T-helper 1 cell treated with Interleukin-12 subunit alpha and Interleukin-12 subunit beta and Interleukin-4 antibody, amounts not matched to agents 30 μg/mL and 1 μg/mL, for 36 hours (primary cell): ENCODE measurements around the gene NRCAM.
"Not testable (repeated sequence)": the region's sequence is repeated elsewhere in the genome, so short reads cannot be mapped to it uniquely, and the experiment has no call there.

Experiments used
- H3K27ac Mint-ChIP-seq: one replicate; pipeline ENCODE4 v1.8.0; 2021; ENCODE audit warnings: mild to moderate bottlenecking, mixed read lengths
- H3K27me3 Mint-ChIP-seq: one replicate; pipeline ENCODE4 v1.8.0; 2021; ENCODE audit warnings: low read depth, mixed read lengths
- H3K36me3 Mint-ChIP-seq: one replicate; pipeline ENCODE4 v1.8.0; 2021; ENCODE audit warnings: low read depth, mixed read lengths
- H3K4me1 Mint-ChIP-seq: one replicate; pipeline ENCODE4 v1.8.0; 2021; ENCODE audit warnings: low read depth, mixed read lengths
- H3K4me3 Mint-ChIP-seq: one replicate; pipeline ENCODE4 v1.8.0; 2021; ENCODE audit warnings: mild to moderate bottlenecking, moderate library complexity, mixed read lengths
- H3K9me3 Mint-ChIP-seq: one replicate; pipeline ENCODE4 v1.8.0; 2021; ENCODE audit warnings: mixed read lengths

Gene NRCAM

GRCh38 chr7:108406222-108406890 is 49.9 kb downstream of the NRCAM start:
- peaks cover 4% of the 10 kb centered on the region for H3K27me3 Mint-ChIP-seq
- H3K27ac Mint-ChIP-seq, result no peak overlapping the region
- no peaks in the 10 kb centered on the region for H3K36me3 Mint-ChIP-seq
- no peaks in the 10 kb centered on the region for H3K9me3 Mint-ChIP-seq
- no peaks in the 10 kb centered on the region for H3K4me1 Mint-ChIP-seq
- H3K4me3 Mint-ChIP-seq, result no peak overlapping the region

GRCh38 chr7:108404509-108405420 is 51.5 kb downstream of the NRCAM start:
- Mint-ChIP-seq H3K4me3 (no peak overlapping the region), H3K9me3 (no peaks in the 10 kb centered on the region), H3K27me3 (peaks cover 4% of the 10 kb centered on the region), H3K4me1 (no peaks in the 10 kb centered on the region), H3K27ac (no peak overlapping the region), H3K36me3 (no peaks in the 10 kb centered on the region)

GRCh38 chr7:108403597-108404217 is 52.5 kb downstream of the NRCAM start:
- H3K36me3 Mint-ChIP-seq, result no peaks in the 10 kb centered on the region
- H3K9me3 Mint-ChIP-seq, result no peaks in the 10 kb centered on the region
- peaks cover 4% of the 10 kb centered on the region for H3K27me3 Mint-ChIP-seq
- H3K4me3 Mint-ChIP-seq, result no peak overlapping the region
- H3K27ac Mint-ChIP-seq, result no peak overlapping the region
- H3K4me1 Mint-ChIP-seq, result no peaks in the 10 kb centered on the region

GRCh38 chr7:108402865-108403264 is 53.4 kb downstream of the NRCAM start:
- H3K27me3 Mint-ChIP-seq, result peaks cover 10% of the 10 kb centered on the region
- H3K4me3 Mint-ChIP-seq, result no peak overlapping the region
- H3K27ac Mint-ChIP-seq, result no peak overlapping the region
- no peaks in the 10 kb centered on the region for H3K36me3 Mint-ChIP-seq
- H3K4me1 Mint-ChIP-seq, result no peaks in the 10 kb centered on the region
- no peaks in the 10 kb centered on the region for H3K9me3 Mint-ChIP-seq

- Mint-ChIP-seq H3K4me1 (no peaks in the 10 kb centered on the region), H3K36me3 (no peaks in the 10 kb centered on the region), H3K4me3 (no peak overlapping the region), H3K9me3 (no peaks in the 10 kb centered on the region), H3K27ac (no peak overlapping the region), H3K27me3 (peaks cover 6% of the 10 kb centered on the region)
Observed at GRCh38 chr7:108396080-108396479, 60.2 kb downstream of the NRCAM start.

- Mint-ChIP-seq H3K9me3 (no peaks in the 10 kb centered on the region), H3K27me3 (peaks cover 6% of the 10 kb centered on the region)
Observed at GRCh38 chr7:108395426-108395825, 60.8 kb downstream of the NRCAM start.

GRCh38 chr7:108393097-108393496 is 63.1 kb downstream of the NRCAM start:
- H3K9me3 Mint-ChIP-seq, H3K27ac Mint-ChIP-seq, H3K36me3 Mint-ChIP-seq, H3K4me1 Mint-ChIP-seq, H3K27me3 Mint-ChIP-seq, H3K4me3 Mint-ChIP-seq: not testable (repeated sequence)

More at GRCh38 chr7:108395426-108395825, 60.8 kb downstream of the NRCAM start:
- no peaks in the 10 kb centered on the region for H3K36me3 Mint-ChIP-seq
- no peak overlapping the region for H3K27ac Mint-ChIP-seq
- no peak overlapping the region for H3K4me3 Mint-ChIP-seq
- H3K4me1 Mint-ChIP-seq, result no peaks in the 10 kb centered on the region

GRCh38 chr7:108387686-108388085 is 68.5 kb downstream of the NRCAM start:
- not testable (repeated sequence) for H3K4me1 Mint-ChIP-seq, H3K36me3 Mint-ChIP-seq, H3K27ac Mint-ChIP-seq, H3K27me3 Mint-ChIP-seq, H3K9me3 Mint-ChIP-seq, H3K4me3 Mint-ChIP-seq

- H3K27me3 Mint-ChIP-seq, result no peaks in the 10 kb centered on the region
- no peaks in the 10 kb centered on the region for H3K9me3 Mint-ChIP-seq
- H3K4me1 Mint-ChIP-seq, result no peaks in the 10 kb centered on the region
- H3K4me3 Mint-ChIP-seq, result no peak overlapping the region
- H3K27ac Mint-ChIP-seq, result no peak overlapping the region
- H3K36me3 Mint-ChIP-seq, result no peaks in the 10 kb centered on the region
Observed at GRCh38 chr7:108385834-108386422, 70.3 kb downstream of the NRCAM start.

- no peaks in the 10 kb centered on the region for H3K36me3 Mint-ChIP-seq
- H3K4me3 Mint-ChIP-seq, result no peak overlapping the region
- H3K27me3 Mint-ChIP-seq, result no peaks in the 10 kb centered on the region
- H3K9me3 Mint-ChIP-seq, result no peaks in the 10 kb centered on the region
- no peaks in the 10 kb centered on the region for H3K4me1 Mint-ChIP-seq
- H3K27ac Mint-ChIP-seq, result no peak overlapping the region
Observed at GRCh38 chr7:108384716-108385483, 71.3 kb downstream of the NRCAM start.

GRCh38 chr7:108382932-108383331 is 73.3 kb downstream of the NRCAM start:
- no peaks in the 10 kb centered on the region for H3K4me1 Mint-ChIP-seq
- H3K9me3 Mint-ChIP-seq, result no peaks in the 10 kb centered on the region
- H3K27me3 Mint-ChIP-seq, result peaks cover 8% of the 10 kb centered on the region
- no peak overlapping the region for H3K27ac Mint-ChIP-seq
- H3K36me3 Mint-ChIP-seq, result no peaks in the 10 kb centered on the region
- H3K4me3 Mint-ChIP-seq, result no peak overlapping the region

- no peaks in the 10 kb centered on the region for H3K36me3 Mint-ChIP-seq
- no peaks in the 10 kb centered on the region for H3K4me1 Mint-ChIP-seq
- peaks cover 8% of the 10 kb centered on the region for H3K27me3 Mint-ChIP-seq
- no peak overlapping the region for H3K4me3 Mint-ChIP-seq
- H3K9me3 Mint-ChIP-seq, result no peaks in the 10 kb centered on the region
- H3K27ac Mint-ChIP-seq, result no peak overlapping the region
Observed at GRCh38 chr7:108380517-108380916, 75.7 kb downstream of the NRCAM start.

- Mint-ChIP-seq H3K27me3 (peaks cover 9% of the 10 kb centered on the region), H3K4me3 (no peak overlapping the region), H3K36me3 (no peaks in the 10 kb centered on the region), H3K4me1 (no peaks in the 10 kb centered on the region), H3K27ac (no peak overlapping the region), H3K9me3 (no peaks in the 10 kb centered on the region)
Observed at GRCh38 chr7:108376206-108376605, 80.0 kb downstream of the NRCAM start.

GRCh38 chr7:108375668-108376067 is 80.6 kb downstream of the NRCAM start:
- Mint-ChIP-seq H3K4me1 (no peaks in the 10 kb centered on the region), H3K27me3 (peaks cover 13% of the 10 kb centered on the region), H3K27ac (no peak overlapping the region), H3K9me3 (no peaks in the 10 kb centered on the region), H3K4me3 (no peak overlapping the region), H3K36me3 (no peaks in the 10 kb centered on the region)
